SU-DHL-6 (cell line): ENCODE results near the gene TBC1D19.

ENCODE experiments used
- H2AFZ ChIP-seq: fragments of 200-600 bp; sonication (generic); 2 replicates; pipeline ENCODE4 v1.6.1; 2014; ENCODE audit warnings: low read depth, mild to moderate bottlenecking, moderate library complexity, mixed read lengths, antibody characterized with exemption, low read length; ENCODE audit not compliant: severe bottlenecking
- H3F3A ChIP-seq: fragments of 200-600 bp; shearing (Covaris generic); 2 replicates; pipeline ENCODE4 v1.6.0; 2016; ENCODE audit warnings: antibody characterized with exemption, mild to moderate bottlenecking; ENCODE audit not compliant: insufficient read depth
- H3K27ac ChIP-seq: fragments of 200-600 bp; sonication (generic); 2 replicates; pipeline ENCODE4 v1.5.1; 2016; ENCODE audit warnings: low read depth, mild to moderate bottlenecking, low read length, moderate library complexity, mixed read lengths
- H3K27me3 ChIP-seq: fragments of 200-600 bp; sonication (generic), shearing (Covaris generic); 2 replicates; pipeline ENCODE4 v1.6.0; 2014; ENCODE audit warnings: mild to moderate bottlenecking, low read length
- H3K36me3 ChIP-seq: fragments of 200-600 bp; sonication (generic); 2 replicates; pipeline ENCODE4 v1.6.1; 2014; ENCODE audit warnings: mild to moderate bottlenecking, low read length, mixed read lengths
- H3K4me2 ChIP-seq: fragments of 300-600, 200-600 bp; shearing (Covaris generic), sonication (generic); 2 replicates; pipeline ENCODE4 v1.6.0; 2014; ENCODE audit warnings: low read length, low read depth, mild to moderate bottlenecking; ENCODE audit not compliant: poor library complexity, severe bottlenecking
- H3K4me3 ChIP-seq: fragments of 200-600 bp; sonication (generic); 2 replicates; pipeline ENCODE4 v1.5.1; 2014; ENCODE audit warnings: antibody characterized with exemption, low read length, mild to moderate bottlenecking, mixed read lengths; ENCODE audit not compliant: insufficient read depth, poor library complexity, severe bottlenecking
- H3K79me2 ChIP-seq: fragments of 200-600 bp; sonication (generic); 2 replicates; pipeline ENCODE4 v1.6.1; 2014; ENCODE audit warnings: mild to moderate bottlenecking, low read length, moderate library complexity; ENCODE audit not compliant: insufficient read depth
- H3K9ac ChIP-seq: fragments of 200-600 bp; sonication (generic); 2 replicates; pipeline ENCODE4 v1.7.0; 2014; ENCODE audit warnings: mild to moderate bottlenecking, low read length
- H3K9me2 ChIP-seq: fragments of 200-600 bp; sonication (generic); replicated peaks from 2 replicates; pipeline ENCODE4 v1.6.1; 2014; ENCODE audit warnings: low read length; ENCODE audit not compliant: insufficient read depth
- H3K9me3 ChIP-seq: fragments of 200-600 bp; sonication (generic); 2 replicates; pipeline ENCODE4 v1.6.1; 2014; ENCODE audit warnings: low read length, mixed read lengths; ENCODE audit not compliant: insufficient read depth
- H4K20me1 ChIP-seq: fragments of 200-600 bp; sonication (generic); 2 replicates; pipeline ENCODE4 v1.6.1; 2014; ENCODE audit warnings: low read depth, mild to moderate bottlenecking, antibody characterized with exemption, low read length, moderate library complexity, mixed read lengths
- EZH2phosphoT487 ChIP-seq: fragments of 200-600 bp; sonication (generic), shearing (Covaris generic); conservative IDR thresholded peaks from 2 replicates; pipeline ENCODE4 v1.6.1; 2018; ENCODE audit warnings: mild to moderate bottlenecking, antibody characterized with exemption, low read length, moderate library complexity, mixed read lengths
- TF ChIP-seq, protein P1 (sequence below): fragments of 200-600 bp; sonication (generic); IDR thresholded peaks from one replicate; pipeline ENCODE4 v1.5.1; 2017; ENCODE audit warnings: antibody characterized with exemption, mild to moderate bottlenecking, low read length, moderate library complexity; ENCODE audit not compliant: insufficient read depth, poor library complexity, severe bottlenecking

TBC1D19 gene

DNA sequence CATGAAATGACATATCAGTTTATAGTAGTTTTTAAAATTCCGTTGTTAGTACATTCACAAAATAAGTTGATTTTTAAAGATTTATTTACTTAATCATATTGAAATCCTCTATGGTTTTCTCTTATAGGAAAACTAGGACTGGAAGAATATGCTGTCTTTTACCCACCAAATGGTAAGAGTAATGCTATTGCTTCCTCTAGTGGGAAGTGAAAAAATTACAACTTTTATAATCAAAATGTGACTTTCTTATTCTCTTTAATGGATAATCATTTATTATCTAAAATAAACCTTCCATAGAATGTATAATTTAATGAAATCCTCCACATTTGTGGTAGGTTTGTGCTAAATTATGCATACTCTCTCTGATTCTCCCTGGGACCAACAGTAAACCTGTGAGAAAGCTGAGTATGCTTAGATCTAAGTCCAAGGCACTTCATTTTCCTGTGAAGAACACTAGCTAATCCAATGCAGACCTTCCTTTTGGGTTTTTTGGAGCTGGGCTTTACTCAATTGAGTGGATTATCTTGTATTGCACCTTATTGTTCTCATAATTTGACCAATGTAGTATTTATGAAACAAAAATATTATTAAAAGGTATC, 136.2 kb downstream of the TBC1D19 start:
- no peaks in the 10 kb centered on the region for H3K9me2 ChIP-seq
- no peaks in the 10 kb centered on the region for H3F3A ChIP-seq
- no peaks in the 10 kb centered on the region for H3K27me3 ChIP-seq
- no peak overlapping the region for H3K4me3 ChIP-seq
- no peak overlapping the region for H3K27ac ChIP-seq
- no peaks in the 10 kb centered on the region for H3K9me3 ChIP-seq
- no peak overlapping the region for H2AFZ ChIP-seq
- H3K36me3 ChIP-seq: no peaks in the 10 kb centered on the region
- TF ChIP-seq, protein P1, sequence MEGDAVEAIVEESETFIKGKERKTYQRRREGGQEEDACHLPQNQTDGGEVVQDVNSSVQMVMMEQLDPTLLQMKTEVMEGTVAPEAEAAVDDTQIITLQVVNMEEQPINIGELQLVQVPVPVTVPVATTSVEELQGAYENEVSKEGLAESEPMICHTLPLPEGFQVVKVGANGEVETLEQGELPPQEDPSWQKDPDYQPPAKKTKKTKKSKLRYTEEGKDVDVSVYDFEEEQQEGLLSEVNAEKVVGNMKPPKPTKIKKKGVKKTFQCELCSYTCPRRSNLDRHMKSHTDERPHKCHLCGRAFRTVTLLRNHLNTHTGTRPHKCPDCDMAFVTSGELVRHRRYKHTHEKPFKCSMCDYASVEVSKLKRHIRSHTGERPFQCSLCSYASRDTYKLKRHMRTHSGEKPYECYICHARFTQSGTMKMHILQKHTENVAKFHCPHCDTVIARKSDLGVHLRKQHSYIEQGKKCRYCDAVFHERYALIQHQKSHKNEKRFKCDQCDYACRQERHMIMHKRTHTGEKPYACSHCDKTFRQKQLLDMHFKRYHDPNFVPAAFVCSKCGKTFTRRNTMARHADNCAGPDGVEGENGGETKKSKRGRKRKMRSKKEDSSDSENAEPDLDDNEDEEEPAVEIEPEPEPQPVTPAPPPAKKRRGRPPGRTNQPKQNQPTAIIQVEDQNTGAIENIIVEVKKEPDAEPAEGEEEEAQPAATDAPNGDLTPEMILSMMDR: peak; percentile 67
- no peak for TF ChIP-seq EZH2phosphoT487
- H3K79me2 ChIP-seq: no peaks in the 10 kb centered on the region
- H4K20me1 ChIP-seq: no peaks in the 10 kb centered on the region
- no peak overlapping the region for H3K9ac ChIP-seq
- H3K4me2 ChIP-seq: no peak overlapping the region

DNA sequence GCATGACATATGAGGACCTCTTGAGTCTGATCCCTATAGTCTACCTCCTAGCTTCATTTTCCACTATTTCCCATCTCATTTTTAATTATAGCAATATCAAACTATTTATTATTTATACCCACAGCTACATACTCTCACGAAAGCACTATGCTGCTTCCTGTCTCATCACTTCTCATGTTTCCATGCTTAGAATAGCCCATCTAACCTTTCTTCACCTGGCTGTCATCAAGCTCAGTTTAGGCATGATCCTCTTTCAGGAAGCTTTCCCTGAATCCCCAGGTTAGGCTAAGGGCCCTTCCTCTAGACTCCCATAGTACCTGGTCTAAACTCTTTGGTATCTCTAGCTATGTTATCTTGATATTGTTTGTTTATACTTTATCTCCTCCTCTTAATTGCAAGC, 137.8 kb downstream of the TBC1D19 start:
- no peaks in the 10 kb centered on the region for H3K36me3 ChIP-seq
- no peaks in the 10 kb centered on the region for H3K27me3 ChIP-seq
- H3K4me3 ChIP-seq: no peak overlapping the region
- no peak overlapping the region for H3K9ac ChIP-seq
- H3F3A ChIP-seq: no peaks in the 10 kb centered on the region
- H2AFZ ChIP-seq: no peak overlapping the region
- H3K4me2 ChIP-seq: no peak overlapping the region
- no peaks in the 10 kb centered on the region for H3K9me2 ChIP-seq
- TF ChIP-seq, protein P1: no peak
- TF ChIP-seq EZH2phosphoT487: no peak
- H3K79me2 ChIP-seq: no peaks in the 10 kb centered on the region
- H3K27ac ChIP-seq: no peak overlapping the region
- H3K9me3 ChIP-seq: no peaks in the 10 kb centered on the region
- H4K20me1 ChIP-seq: no peaks in the 10 kb centered on the region

DNA sequence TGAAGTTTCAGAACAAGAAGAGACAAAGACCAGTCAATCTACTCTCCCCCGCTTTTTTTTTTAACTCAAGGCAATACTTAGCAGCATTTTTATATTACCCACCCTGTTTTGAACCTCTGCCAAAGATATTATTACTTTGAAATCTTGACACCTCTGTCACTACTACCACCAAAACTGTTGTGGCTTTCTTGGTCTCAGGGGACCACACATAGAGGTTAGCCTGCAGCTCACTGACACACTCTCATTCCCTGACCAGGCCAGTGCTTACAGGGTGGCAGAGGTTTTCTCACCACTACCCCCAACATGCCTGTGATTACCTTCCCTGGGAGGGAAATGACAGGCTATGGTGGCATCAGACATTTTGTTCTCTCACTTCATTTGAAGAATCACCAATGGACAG, 139.3 kb downstream of the TBC1D19 start:
- Histone ChIP-seq H3K9ac (no peak overlapping the region), H2AFZ (no peak overlapping the region), H3K27ac (no peak overlapping the region), H3K36me3 (no peaks in the 10 kb centered on the region), H3K4me2 (peak overlapping the region; percentile 0), H3K9me3 (no peaks in the 10 kb centered on the region), H3K79me2 (no peaks in the 10 kb centered on the region), H4K20me1 (no peaks in the 10 kb centered on the region), H3K9me2 (no peaks in the 10 kb centered on the region), H3K4me3 (no peak overlapping the region), H3K27me3 (no peaks in the 10 kb centered on the region), H3F3A (no peaks in the 10 kb centered on the region)
- TF ChIP-seq, protein P1: no peak
- TF ChIP-seq EZH2phosphoT487: no peak
